Inflammatory macrophage treated with lipopolysaccharide for 1 hour (primary cell): Measurements from ENCODE around the gene VASN.
A peak's percentile ranks its signal among the peaks of the same experiment; 100 is the strongest.

ENCODE experiments used
- DNase-seq, 2 donors: peaks; one replicate each; pipeline ENCODE4 v3.0.0-alpha.2; 2020 to 2022

The VASN gene

DNA sequence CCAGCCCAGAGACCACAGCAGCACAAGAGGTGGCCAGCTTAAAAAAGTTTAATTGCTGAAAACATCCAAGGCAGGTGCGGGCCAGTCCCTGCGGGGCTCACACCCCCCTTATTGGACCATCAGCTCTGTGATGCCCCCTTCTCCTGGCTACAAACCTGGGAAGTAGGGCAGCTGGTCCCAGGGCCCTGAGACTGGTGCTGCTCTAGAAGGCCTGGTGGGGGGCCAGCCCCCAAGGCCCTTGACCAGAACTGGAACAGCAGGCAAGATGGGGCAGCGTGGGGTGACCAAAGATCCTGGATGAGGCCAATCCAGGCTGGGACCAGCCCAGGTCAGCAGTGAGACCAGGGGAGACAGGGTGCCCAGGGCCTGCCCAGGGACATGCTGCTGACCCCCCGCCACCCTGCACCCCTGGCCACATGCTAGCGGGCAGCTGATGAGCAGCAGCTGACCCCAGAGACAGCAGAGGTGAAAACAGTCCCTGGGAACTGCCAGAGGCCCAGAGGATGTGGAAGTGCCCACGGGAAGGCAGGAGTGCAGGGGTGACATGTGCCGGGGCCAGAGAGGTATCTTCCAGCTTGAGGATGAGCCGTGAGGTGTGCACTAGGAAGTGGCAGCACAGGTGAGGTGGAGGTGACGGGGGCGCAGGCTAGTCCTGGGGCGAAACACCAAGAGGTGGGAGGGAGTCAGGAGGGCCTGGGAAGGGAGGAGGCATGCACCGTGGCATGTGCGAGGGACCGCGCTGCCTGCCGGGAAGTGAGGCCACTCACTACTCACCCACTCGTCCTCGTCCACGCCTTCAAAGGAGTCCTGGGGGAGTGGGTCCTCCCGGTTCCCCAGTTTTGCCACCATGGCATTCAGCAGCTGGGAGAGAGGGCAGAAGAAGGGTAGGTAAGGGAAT lies 16.9 kb upstream of the VASN start:
- DNase-seq: no peak

GRCh38 chr16:4356820-4357219 lies 14.8 kb upstream of the VASN start:
- DNase-seq: no peak

DNA sequence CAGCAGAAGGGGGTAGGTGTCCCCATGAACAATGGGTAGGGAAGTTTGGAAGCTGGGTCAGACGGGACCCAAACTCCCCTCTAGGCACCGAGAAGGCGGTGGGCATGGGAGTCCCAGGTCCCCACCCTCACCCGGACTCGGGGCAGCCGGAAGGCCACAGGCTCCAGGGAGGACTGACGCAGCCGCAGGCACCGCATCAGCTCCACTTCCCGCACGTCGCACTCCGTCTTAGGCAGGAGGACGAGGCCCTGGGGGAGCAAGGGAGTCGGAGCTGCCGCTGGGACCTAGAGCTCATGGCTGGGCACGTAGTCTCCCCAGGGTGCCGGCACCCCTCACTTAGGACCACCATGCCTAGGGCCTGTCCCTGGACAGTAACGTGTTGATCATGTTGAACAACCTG lies 13.4 kb upstream of the VASN start:
- no peak for DNase-seq

- DNase-seq: peak in 1 of 2 donors; percentile 51
These were observed 12.7 kb upstream of the VASN start for GRCh38 chr16:4358831-4359561.

DNA sequence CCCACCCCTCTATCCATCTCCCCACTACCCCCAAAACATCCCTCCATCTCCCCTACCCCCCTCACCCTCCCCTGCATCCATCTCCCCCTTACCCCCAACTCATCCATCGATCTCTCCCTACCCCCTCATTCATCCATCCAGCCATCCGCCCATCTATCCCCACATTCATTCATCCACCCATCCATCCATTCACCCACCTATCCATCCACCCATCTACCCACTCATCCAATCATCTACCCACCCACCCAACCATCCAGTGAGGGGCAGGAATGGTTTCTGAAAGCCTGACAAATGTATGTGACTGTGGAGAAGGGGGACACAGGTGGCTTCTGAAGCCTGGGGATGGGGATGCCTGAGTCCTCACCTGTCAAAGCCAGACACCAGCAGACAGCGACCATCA lies 11.7 kb upstream of the VASN start:
- DNase-seq: no peak

DNA sequence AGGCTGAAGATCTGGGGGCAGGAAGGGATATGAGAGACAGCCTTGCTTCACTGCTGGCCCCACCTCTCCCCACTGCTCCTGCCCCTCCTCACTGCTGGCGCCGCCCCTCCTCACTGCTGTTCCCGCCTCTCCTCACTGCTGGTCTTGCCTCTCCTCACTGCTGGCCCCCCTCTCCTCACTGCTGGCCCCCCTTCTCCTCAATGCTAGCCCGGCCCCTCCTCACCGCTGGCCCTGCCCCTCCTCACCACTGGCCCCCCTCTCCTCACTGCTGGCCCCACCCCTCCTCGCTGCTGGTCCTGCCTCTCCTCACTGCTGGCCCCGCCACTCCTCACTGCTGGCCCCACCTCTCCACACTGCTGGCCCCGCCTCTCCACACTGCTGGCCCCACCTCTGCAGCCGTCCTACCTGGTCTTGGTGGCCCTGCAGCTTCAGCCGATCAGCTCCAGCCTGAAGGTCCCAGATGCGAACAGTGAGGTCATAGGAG lies 11.1 kb upstream of the VASN start:
- no peak for DNase-seq

- no peak for DNase-seq
These were observed 10.4 kb upstream of the VASN start for GRCh38 chr16:4361033-4361943.

DNA sequence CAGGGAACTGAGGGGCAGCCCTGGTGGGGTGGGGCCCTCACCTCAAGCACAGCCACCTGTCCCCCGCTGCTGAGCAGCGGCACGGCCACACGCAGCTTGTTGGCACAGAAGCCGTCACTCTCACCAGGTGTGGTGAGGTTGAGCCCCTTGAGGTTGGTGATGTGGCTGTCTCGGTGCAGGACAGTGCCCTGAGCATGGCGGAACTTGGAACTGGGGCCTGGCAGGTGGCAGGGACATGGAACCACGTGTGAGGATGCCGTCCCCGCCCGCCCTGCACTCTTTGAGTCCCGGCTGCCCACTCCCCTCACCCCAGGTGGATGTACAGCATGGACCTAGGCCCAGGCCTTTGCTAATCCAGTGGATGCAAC lies 9.7 kb upstream of the VASN start:
- no peak for DNase-seq

GRCh38 chr16:4362476-4363135 lies 9.0 kb upstream of the VASN start:
- no peak for DNase-seq

- no peak for DNase-seq
These were observed 7.2 kb upstream of the VASN start for GRCh38 chr16:4364196-4365013.

GRCh38 chr16:4365014-4365406 lies 6.6 kb upstream of the VASN start:
- DNase-seq: no peak

GRCh38 chr16:4365615-4366014 lies 6.0 kb upstream of the VASN start:
- DNase-seq: no peak

DNA sequence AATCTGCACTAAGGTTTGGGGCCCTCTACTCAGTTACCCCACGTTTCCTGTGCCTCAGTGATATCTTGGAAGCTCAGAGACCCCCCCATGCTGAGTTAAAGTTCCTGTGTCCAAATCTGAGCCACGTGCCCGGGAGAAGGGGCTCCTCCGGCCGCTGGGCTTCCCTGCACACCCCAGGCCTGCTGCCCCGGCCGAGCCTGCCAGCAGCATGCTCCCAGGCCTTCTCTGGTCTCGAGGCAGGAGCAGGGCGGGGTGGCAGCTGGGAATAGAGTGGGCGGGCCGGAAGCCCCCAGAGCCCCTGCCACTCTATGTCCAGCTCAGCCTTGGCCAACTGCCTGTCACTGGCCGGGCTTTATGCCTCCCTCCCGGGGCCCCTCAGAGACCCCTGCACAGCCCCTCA lies 5.6 kb upstream of the VASN start:
- no peak for DNase-seq

DNA sequence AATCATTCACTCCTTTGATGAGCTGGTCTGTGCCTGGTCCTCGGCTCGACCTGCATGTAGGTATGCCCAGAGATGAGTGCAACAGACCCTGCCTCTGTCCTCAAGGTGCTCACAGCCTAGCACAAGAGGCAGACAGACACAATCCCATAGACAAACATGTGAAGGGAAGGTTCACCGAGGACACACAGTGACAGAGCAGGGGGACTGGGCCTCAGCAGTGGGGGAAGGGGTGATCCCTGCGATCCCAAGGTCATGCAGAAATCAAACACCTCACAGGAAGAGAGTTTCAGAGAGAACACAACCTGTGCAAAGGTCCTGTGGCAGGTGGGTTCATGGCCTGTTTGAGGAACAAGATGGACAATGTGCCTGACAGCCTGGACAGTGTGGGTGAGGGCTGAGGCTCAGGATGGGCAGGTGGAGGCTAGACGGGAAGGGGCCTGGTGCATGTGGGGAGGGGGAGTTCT lies 4.2 kb upstream of the VASN start:
- DNase-seq: no peak

GRCh38 chr16:4369007-4369733 lies 2.5 kb upstream of the VASN start:
- DNase-seq: no peak

GRCh38 chr16:4370151-4370550 lies 1.5 kb upstream of the VASN start:
- DNase-seq: no peak

DNA sequence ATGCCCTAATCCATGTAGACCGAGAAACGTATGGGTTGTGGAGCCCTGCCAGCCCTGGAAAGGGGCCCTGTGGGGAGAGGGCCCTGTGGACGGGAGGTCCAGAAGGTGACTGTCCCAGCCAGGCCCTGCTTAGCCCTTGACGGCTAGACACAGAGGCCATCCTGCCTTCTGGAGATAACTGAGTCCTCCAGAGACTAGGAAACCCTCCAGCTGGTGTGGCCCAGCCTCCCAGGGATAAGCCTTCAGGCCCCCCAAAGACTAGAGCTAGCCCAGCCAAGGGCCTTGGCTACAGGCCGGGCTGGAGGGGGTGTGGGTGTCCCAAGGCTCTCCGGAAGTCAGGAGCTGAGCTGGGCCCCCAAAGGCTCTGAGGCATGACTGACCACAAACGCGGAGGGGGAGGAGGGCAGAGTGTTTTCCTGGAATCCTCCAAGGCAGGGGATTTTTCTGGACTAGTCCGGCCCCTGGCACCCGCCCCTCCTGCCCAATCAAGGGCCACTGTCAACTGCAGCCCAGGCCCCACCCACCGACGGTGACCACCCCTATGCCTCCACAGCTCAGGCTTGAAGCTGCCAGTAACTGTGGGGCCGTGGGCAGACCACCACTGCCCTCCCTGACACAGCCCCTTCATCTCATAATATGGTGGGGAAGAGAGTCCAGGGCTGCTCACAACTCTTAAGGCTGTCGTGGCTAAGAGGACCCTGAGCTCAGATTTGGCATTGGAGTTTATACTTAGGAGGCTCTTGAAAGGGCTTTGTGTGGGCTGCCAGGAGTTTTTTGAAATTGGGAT lies 885 bp upstream of the VASN start:
- no peak for DNase-seq

DNA sequence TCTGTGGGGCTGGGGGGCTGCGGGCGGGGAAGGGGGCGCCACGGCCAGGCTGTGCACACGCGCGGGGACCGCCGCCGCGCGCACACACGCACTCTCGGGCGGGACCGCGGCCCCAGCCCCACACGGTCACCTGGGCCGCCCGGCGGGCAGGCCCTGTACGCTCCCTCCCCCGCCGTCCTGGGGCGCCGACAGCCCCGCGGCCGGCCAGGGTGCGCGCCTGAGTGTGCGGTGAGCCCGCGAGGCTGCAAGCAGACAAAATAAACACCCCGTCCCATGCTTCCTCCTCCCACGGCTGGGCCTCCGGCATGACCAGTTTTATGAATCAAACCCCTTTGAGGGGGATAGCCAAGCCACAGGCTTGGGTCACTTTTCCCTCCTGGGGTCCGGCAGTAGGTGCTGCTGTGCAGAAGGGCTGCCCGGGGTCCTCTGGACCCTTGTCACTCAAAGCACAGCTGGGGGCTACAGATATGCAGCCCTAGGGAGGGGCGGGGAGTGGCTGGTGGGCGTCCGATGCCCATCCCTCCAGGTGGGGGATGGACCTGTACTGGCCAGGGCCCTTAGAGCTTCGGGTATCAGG lies 441 bp downstream of the VASN start:
- peak in 1 of 2 donors; percentile 13 for DNase-seq

DNA sequence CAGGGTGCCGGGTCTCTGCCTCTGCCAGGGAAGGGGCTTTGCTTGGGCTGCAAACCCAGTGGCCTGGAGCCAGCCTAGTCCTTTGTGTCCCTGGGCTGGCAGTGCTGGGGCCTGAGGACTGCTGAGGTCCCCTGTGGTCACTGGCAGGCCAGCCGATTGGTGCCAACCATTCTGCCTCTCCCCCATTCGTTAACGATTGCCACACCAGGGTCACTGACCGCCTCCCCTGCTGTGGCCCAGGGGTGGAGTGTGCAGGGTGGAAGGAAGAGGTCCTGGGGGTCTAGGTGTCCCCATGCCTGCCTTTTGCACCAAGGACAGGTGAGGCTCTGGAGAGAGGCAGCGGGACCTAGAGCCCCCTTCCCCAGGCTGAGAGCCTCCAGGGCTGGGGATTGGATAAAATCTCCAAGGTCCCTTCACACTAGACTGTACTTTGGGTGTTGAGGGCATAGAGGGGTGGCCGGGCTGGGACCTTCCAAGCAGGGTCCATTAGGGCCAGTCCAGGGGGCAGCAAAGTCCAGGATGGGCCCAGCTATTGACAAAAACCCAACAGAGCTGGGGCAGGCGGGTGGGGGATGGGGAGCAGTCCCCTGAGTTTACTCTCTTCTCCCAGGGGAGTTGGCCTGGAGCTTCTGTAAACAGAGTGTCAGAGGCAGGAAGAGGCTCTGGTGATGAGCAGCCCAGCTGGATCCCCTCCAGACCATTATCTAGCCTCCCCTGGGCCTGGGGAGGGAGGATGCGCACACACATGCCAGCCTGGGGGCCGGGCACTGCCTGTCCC lies 1.1 kb downstream of the VASN start:
- DNase-seq: no peak
